HG02840 (cell line): Measurements from ENCODE around the gene MTM1.

Source experiments
- ATAC-seq: cut with Tn5 transposase; IDR thresholded peaks from one replicate; pipeline ENCODE4 v1.9.1; 2021; ENCODE audit warnings: mild to moderate bottlenecking, moderate library complexity, moderate number of reproducible peaks; ENCODE audit not compliant: unreplicated experiment, low FRiP score

Gene MTM1

DNA sequence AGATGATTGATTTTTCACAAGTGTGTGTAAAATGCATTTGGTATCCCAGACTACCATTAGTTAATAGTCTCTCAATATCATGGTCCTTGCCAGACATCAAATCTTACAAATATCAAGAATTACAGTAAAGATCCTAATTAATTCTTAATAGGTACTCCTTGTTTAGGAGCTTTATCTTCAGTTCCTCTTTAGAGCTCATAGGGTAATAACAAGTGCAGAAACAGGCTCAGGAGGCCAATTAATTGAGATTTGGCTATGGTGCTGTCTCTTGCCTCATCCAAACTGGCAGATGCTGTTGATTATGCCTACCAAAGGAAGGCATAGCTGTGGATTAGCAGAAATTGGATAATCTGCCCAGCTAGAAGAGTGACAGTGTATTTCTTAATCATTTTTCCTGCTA, 131.7 kb downstream of the MTM1 start:
- ATAC-seq = no peak

DNA sequence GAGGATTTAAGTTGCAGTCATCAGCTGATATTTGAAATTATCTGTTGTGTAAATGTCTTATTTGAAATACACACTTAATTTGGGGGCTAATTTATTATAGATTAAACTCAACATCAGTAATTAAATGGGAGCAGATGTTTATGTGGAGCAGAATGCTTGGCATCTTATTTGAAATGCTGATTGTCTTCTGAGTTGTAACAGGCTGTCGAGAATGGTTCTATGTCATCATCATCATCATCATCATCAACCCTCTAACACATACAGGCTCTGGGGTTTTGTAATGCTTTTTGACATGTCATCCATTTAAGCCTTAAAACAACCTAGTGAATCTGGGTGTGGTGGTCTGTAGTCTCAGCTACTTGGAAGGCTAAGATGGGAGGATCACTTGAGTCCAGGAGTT, 133.0 kb downstream of the MTM1 start:
- no peak for ATAC-seq

DNA sequence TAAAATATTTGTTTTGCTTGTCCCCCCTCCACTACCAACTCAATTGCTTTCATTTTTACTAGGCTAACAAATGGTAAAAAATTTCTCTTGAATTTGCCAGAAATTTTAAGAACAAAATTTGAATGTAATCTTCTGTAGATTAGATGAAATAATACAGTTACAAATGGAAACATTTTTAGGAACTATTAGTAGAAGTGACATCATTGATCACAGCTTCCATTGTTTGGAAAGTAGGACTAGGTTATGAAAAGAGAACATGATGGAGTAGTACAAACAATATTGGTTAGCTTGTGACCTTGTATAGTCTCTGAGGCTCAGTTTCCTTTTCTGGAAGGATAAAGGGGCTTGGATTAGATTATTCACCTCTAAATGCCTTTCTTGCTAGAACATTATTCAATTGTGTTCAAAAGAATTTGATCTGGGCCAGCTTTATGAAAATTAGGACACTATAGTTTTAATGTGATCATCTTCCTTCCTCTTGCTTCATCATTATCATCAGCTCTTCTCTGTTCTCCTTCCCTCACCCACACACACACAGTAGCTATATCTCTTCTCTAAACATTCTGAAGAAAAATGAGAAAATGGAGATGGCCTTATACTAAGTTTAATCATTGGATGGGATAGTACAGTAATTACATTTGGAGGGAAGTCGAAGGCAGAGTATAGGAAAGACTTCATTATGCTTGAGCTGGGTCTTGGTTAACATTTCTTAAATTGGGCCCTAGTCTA, 134.7 kb downstream of the MTM1 start:
- ATAC-seq = no peak

GRCh38 chrX:150703695-150703974, 135.2 kb downstream of the MTM1 start:
- ATAC-seq = no peak

DNA sequence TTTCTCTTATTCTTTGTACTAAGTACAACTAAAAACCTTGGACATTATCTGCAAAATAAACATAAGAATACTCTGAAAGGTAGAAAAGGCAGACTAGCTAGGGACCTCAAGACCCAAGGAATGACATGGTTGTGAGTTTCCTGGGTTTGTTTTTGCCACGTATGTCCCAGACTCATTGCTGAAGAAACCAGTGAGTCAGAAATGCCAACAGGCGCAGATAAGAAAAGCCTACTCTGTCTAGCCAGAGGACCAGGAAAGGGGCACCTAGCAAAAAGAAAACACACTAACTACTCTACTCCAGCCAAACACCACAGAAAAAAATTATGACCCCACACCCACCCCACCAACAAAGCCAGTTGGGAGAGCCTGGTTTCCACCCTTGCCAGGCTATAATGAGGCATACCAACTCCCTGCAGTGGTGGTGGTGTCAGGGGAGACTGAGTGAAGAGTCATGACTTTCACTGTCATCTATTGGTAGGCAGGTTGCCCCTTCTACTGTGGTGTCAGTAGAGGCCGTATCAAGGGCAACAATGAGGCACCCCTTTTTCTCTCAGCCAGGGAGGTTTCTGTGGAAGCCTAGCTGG, 135.7 kb downstream of the MTM1 start:
- ATAC-seq = no peak

GRCh38 chrX:150712619-150713018, 144.2 kb downstream of the MTM1 start:
- no peak for ATAC-seq

DNA sequence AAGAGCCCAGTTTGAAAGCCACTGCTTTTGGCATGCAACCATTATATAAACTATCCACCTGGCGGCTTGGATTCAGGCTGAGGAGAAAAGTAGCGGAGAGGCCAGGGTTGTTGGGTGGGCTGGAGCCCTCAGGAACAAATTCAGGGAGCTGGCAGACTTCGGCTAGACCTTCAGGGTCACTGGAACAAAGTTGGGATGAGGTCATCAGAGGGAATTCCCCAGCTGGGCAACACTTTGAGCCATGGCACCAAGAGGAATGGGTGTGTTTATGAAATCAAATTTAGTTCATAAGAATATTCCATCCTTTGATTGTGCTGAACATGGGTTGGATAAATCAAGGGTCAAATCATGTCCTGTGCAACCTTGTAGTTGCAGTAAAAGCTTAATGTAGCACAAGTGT, 146.8 kb downstream of the MTM1 start:
- no peak for ATAC-seq

DNA sequence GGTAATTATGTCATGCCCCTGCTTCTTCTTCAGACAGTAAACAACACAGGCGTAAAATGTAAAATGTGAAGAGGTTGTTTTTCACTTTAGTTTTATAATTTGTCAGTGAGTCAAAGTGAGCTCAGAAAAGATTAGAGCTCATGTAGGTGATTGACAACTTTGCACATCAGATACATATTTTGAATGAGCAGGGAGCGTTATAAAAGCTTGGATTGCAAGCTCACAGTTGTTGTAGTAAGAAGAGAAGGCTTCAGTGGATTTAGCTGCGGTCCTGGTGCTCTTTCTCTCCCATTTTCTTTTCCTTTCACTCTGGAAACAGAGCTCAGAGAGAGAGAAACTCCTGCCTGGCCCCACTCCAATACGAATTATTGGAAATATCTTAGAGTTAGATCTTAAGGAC, 151.2 kb downstream of the MTM1 start:
- no peak for ATAC-seq
